GM19467 (cell line): ENCODE data around the gene CHTF18.
"Not testable (repeated sequence)": the region's sequence is repeated elsewhere in the genome, so short reads cannot be mapped to it uniquely, and the experiment has no call there.

ENCODE experiments used
- ATAC-seq: cut with Tn5 transposase; IDR thresholded peaks from one replicate; pipeline ENCODE4 v1.9.1; 2021; ENCODE audit warnings: mild to moderate bottlenecking, moderate library complexity; ENCODE audit not compliant: unreplicated experiment

CHTF18 gene

GRCh38 chr16:824601-825000, 36.2 kb downstream of the CHTF18 start:
- ATAC-seq: no peak

GRCh38 chr16:825341-826061, 37.1 kb downstream of the CHTF18 start:
- no peak for ATAC-seq

GRCh38 chr16:827513-827912, 39.1 kb downstream of the CHTF18 start:
- no peak for ATAC-seq

DNA sequence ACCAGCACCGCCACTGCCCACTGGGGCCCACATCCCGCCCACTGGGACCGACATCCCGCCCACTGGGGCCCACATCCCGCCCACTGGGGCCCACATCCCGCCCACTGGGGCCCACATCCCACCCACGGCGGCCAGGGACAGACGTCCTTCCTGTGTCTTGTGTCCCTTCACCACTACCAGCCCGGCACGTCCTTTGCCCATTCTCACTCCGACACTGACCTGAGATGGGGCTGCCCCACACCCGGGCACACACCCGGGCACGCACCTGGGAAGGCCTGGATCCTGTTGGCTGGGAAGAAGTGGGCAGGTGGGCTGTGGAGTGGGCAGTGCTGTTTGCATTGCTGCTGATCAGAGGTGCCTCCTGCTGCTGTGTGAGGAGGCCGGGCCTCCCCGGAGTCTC, 40.5 kb downstream of the CHTF18 start:
- no peak for ATAC-seq

GRCh38 chr16:830107-830870, 41.9 kb downstream of the CHTF18 start:
- no peak for ATAC-seq

GRCh38 chr16:830871-831570, 42.6 kb downstream of the CHTF18 start:
- no peak for ATAC-seq

DNA sequence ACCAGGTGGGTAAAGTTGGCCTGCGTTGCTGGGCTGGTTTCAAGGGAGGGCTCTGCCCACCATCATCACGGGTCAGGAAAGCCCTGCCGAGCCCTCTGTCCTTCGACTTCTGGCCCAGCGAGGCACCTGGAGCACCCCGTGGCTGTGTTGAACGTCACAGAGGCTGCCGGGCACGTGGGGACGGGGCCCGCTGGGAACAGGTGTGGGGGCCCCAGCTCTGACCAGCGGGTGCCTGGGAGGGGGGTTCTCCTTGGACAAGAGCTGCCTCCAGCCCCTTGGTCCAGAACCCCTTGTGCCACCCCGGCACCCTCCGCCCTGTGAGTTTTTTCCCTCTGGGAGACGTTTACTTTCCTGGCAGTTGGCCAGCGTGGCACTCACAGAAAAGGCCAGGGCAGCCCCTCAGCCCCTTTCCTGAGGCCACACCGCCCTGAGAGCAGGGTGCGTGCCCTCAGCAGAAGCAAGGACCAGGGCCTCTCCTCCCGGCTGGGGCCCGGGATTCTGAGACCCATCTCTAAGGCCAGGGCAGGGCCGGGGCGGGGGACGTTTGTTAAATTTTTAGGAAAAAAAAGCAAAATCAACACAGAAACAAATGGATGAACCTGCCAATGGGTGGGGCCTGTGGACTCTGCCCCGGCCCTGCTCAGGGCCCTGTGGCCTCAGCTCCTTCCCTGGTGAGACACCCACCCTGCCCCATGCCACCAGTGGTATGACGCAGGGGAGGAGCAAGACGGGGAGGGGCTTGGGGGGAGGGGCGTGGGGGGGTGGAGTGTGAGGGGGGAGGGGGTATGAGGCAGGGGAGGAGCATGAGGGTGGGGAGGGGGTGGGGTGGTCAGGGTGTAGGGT, 43.4 kb downstream of the CHTF18 start:
- no peak for ATAC-seq

DNA sequence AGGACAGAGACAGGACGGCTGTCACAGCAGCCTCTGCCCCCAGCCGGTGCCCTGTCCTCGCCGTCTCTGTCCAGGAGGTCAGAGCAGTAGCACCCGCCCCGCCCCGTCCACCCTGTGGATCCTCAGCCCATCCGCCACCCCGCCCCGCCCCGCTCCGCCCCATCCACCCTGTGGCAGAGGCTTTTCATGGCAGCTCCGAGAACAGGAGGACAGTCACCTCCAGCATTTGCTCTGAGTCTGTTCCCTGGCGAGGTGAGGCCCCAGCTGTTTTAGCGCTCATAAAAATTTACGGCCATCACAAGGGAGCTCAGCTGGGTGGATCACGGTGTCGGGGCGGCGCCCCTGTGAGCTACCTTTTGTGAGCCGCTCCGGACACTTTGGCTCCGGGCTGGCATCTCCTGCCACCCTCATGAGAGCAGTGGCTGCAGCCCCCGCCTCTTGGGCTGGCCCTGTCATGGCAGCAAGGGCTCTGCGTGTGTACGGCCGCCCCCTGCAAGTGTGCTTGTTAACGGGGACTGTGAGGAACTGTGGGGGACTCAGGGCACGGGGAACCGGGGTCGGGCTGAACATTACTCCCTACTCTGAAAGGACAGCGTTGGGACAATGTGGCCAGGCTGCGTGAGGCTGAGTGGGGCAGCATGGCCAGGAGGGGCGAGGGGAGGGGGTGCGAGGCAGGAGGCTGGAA, 44.4 kb downstream of the CHTF18 start:
- ATAC-seq: no peak

DNA sequence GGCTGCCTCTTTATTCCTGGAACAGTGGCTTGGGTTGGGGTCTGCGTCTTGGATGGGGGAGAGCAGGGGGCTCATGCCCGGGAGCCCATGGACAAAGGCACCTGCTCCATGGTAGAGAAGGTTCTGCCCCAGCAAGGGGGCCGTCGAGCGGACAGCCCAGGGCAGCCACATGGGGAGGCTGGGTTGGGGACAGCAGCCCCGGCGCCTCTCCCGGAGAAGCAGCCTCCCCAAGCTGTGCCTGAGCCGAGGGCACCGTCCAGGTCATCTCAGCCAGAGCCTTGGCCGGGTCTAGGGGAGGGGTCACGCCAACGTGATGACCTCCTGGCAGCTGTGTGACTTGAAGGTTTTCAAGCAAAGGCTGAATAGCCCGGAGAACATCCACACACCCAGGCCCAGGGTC, 45.0 kb downstream of the CHTF18 start:
- no peak for ATAC-seq

DNA sequence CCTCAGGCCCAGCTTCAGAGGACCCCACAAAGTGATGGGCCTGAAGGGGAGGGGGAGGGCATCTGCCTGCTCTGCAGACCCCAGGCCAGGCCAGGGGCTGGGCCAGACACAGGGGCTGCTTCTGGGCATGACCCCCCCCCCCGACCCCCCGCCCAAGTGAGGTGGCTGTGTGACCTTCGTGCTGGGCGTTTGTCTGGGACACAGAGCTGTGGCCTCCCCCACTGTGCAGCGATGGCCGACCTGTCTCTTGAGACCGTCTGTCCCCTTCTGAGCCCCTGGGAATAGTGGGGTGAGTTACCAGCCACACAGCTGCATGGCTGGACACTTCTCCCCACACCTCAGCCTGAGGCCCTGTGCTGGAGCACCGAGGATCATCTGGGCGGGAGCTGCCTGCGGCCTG, 47.0 kb downstream of the CHTF18 start:
- no peak for ATAC-seq

- no peak for ATAC-seq
These were observed 47.8 kb downstream of the CHTF18 start for GRCh38 chr16:836221-836620.

- ATAC-seq: not testable (repeated sequence)
These were observed 48.4 kb downstream of the CHTF18 start for GRCh38 chr16:836822-837221.

- ATAC-seq: no peak
These were observed 50.3 kb downstream of the CHTF18 start for GRCh38 chr16:838741-839140.

- no peak for ATAC-seq
These were observed 51.4 kb downstream of the CHTF18 start for GRCh38 chr16:839643-840408.

- ATAC-seq: no peak
These were observed 52.4 kb downstream of the CHTF18 start for GRCh38 chr16:840561-841454.

DNA sequence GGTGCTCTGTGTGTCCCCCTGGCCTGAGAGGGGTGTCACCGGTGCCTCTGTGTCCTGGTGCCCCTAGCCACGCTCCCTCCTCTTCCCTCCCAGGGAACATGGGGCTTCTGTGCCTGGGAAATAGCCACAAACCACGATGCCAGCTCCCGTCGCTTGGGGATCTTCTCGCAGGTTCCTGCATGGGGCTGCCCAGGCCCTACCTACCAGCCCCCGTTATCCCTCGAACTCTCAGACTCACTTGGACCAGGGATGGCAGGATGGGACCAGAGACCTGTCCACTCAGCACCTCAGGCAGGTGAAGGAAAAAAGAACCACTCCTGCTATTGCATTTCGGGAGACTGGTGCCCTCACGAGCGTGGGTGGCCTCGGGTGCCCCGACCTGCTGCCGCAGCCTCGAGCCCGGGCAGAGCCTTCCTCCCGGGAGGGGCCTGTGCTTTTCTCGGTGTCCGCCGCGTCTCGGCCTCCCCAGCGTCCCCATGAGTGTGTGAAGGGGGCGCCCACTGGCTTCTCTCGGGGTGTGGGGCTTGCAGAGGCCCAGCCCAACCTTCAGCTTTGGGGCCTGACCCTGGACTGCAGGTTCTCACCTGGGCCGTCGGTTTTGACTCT, 53.1 kb downstream of the CHTF18 start:
- ATAC-seq: no peak

DNA sequence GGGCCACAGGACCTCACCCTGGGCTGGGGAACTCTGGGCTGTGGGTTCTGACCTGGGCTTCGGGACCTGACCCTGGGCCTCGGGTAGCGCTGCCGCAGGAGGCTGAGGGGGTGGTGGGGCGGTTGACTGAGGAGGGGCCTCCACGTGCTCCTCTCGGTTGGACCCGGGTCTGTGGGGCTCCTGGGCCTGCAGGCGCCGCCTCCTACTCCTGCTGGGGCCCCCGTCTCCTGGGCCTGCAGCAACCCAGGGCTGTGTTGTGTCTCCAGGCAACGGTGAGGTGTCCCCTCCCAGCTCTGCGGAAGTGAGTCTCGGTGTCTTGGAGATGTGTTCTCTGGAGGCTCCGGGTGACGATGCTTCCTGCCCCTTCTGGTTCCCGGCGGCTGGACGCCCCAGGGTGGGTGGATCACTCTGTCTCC, 53.6 kb downstream of the CHTF18 start:
- ATAC-seq: no peak
